Right lobe of liver (tissue), 4 donors: ENCODE measurements around the gene RIT2.

ENCODE experiments used
- CTCF ChIP-seq, 4 donors: fragments of 200-600 bp in 3 of 4; fragments of 450-650 bp in 1 of 4; IDR thresholded peaks; one replicate each; pipeline versions ENCODE4 v1.5.1 to v1.8.0; 2016 to 2022; ENCODE audit warnings: antibody characterized with exemption in 4 of 4, mild to moderate bottlenecking in 2 of 4
- POLR2A ChIP-seq: fragments of 450-650 bp; IDR thresholded peaks from one replicate; pipeline ENCODE4 v1.6.1; 2017; ENCODE audit warnings: antibody characterized with exemption, mild to moderate bottlenecking
- donor health status: DM: no; HTN: no; CAD: no.
- donor health status: DM: no; HTN: no; CAD: no.
- donor health status: DM: no; HTN: yes; CAD: no.

GRCh38 chr18:42850174-42851083 is 265.1 kb downstream of the RIT2 start:
- TF ChIP-seq CTCF (IDR thresholded peaks at IDR 0.05): no peak
- no peak for TF ChIP-seq POLR2A
